A673 (cell line): ENCODE data around the gene CACHD1. TPM values are rescaled to one million over a fixed set of nuclear protein-coding genes. Genes with fewer than 3 reads are reported as not detected.

Source experiments
- BruUV-seq: library from RNA; stranded (reverse); fragments of 400-500 nt; replicated peaks from 2 replicates; lab custom pipeline; 2021; lab: Mats Ljungman, UMichigan
- CTCF ChIA-PET: fragments of 300-600 bp; sonication (Branson Sonifier 250); formaldehyde crosslinking; loops from one replicate; lab custom pipeline; 2022; ENCODE audit warnings: antibody characterized with exemption; lab: Charles Lee
- POLR2A ChIA-PET: fragments of 300-600 bp; sonication (Branson Sonifier 250); formaldehyde crosslinking; loops from one replicate; lab custom pipeline; 2022; ENCODE audit warnings: antibody characterized with exemption; ENCODE audit not compliant: low non-redundant PET; lab: Charles Lee
- DNase-seq: peaks from one replicate; pipeline ENCODE4 v3.0.0-alpha.2; 2015; ENCODE audit warnings: low spot score
- H3K27ac ChIP-seq: fragments of 200-600 bp; sonication (generic); 2 replicates; pipeline ENCODE4 v1.5.1; 2016; ENCODE audit warnings: mixed run types, low read depth, mild to moderate bottlenecking, mixed read lengths, antibody characterized with exemption, low read length; ENCODE audit not compliant: poor library complexity, severe bottlenecking
- H3K27me3 ChIP-seq: fragments of 200-600 bp; sonication (generic); replicated peaks from 2 replicates; pipeline ENCODE4 v1.6.1; 2017; ENCODE audit warnings: mixed run types, low read depth, mild to moderate bottlenecking, mixed read lengths, antibody characterized with exemption, low read length; ENCODE audit not compliant: insufficient read depth, poor library complexity
- H3K36me3 ChIP-seq: fragments of 200-600 bp; sonication (generic); 2 replicates; pipeline ENCODE4 v1.6.1; 2016; ENCODE audit warnings: mixed run types, mild to moderate bottlenecking, mixed read lengths, antibody characterized with exemption, low read length; ENCODE audit not compliant: insufficient read depth, poor library complexity, severe bottlenecking
- H3K4me1 ChIP-seq: fragments of 200-600 bp; sonication (generic); 2 replicates; pipeline ENCODE4 v1.6.1; 2017; ENCODE audit warnings: mixed run types, mild to moderate bottlenecking, mixed read lengths, antibody characterized with exemption, low read length; ENCODE audit not compliant: insufficient read depth, poor library complexity, severe bottlenecking
- H3K4me3 ChIP-seq: fragments of 200-600 bp; sonication (generic); 2 replicates; pipeline ENCODE4 v1.5.1; 2016; ENCODE audit warnings: low read depth, mixed run types, mild to moderate bottlenecking, mixed read lengths, low read length; ENCODE audit not compliant: poor library complexity, severe bottlenecking
- H3K9me3 ChIP-seq: fragments of 200-600 bp; sonication (generic); 2 replicates; pipeline ENCODE4 v1.6.1; 2016; ENCODE audit warnings: mixed run types, low read depth, mild to moderate bottlenecking, mixed read lengths, antibody characterized with exemption, low read length; ENCODE audit not compliant: poor library complexity, severe bottlenecking
- CTCF ChIP-seq: fragments of 300-800, 200-600 bp; sonication (generic); conservative IDR thresholded peaks from 2 replicates; pipeline ENCODE4 v1.5.1; 2017; ENCODE audit warnings: low read depth, mild to moderate bottlenecking, antibody characterized with exemption, low read length, moderate library complexity, mixed read lengths
- EZH2 ChIP-seq: fragments of 200-600 bp; sonication (generic); IDR thresholded peaks from 2 replicates; pipeline ENCODE4 v1.6.1; 2017; ENCODE audit warnings: borderline replicate concordance, low read depth, mild to moderate bottlenecking, mixed read lengths, antibody characterized with exemption, low read length; ENCODE audit not compliant: poor library complexity, severe bottlenecking
- intact Hi-C: fragments of 100-400 bp; cut with micrococcal nuclease; formaldehyde crosslinking; loops from one replicate; pipeline ENCODE4 v1.10.0; 2022; ENCODE audit not compliant: unreplicated experiment
- total RNA-seq: library from RNA; stranded (reverse); gene quantifications from 2 replicates; pipeline ENCODE4 v1.2.3, GENCODE V29; 2021

CACHD1 gene
- total RNA-seq, 1 experiment from 2014 or later, result 39.2 TPM

DNA sequence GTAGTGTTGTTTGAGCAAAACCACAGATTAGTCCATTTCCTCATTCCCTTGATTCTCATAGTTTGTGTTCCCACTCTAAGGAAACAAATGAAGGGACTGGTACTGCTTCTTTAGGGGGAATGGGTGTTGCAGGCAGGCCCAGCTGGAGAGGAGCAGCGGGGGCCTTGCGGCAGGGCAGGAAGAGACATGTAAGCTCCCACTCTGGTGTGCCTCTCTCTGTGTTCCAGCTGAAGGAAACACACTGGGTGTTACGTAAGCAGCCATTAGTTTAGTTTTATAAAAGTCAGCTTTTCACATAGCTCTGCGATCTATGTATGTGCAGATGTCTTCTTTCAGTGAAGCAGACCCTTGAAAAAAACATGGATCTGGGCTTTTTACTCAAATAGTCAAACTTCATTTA lies 99.5 kb downstream of the CACHD1 start:
- TF ChIP-seq CTCF (no peak), EZH2 (no peak)
- no TSS peak for BruUV-seq
- Histone ChIP-seq H3K4me3 (no peak overlapping the region), H3K27ac (no peak overlapping the region), H3K27me3 (no peaks in the 10 kb centered on the region), H3K9me3 (no peaks in the 10 kb centered on the region), H3K4me1 (peaks cover 43% of the 10 kb centered on the region), H3K36me3 (no peaks in the 10 kb centered on the region)
- ChIA-PET POLR2A (no interaction called here), CTCF (no interaction called here)
- intact Hi-C loops, result no loop called here
- no peak for DNase-seq

DNA sequence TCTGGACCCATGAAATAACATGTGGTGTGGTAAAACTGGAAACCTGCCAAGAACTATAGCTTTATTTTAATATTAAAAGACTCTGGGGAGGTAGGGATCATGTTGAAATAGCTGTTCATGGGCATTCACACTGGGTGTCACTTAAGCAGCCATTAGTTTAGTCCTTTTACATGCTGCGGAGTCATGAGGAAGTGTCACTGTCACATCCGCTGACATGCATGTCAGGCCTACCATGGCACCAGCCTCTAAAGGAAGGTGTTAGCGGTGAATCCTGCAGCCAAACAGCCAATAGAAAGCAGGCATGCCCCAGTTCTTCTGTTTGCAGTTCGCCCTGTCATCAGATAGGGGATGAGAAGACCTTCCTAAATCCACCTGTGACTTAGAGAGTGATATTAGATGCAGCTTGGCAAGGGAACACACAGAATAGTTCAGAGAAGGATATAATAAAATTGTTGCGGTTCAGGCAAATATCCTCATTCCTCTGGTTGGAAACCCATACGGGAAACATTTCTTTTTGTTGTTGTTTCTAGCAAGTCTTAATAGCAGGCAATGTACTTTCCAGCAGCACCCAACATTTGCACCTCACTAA lies 100.4 kb downstream of the CACHD1 start:
- ChIA-PET POLR2A (no interaction called here), CTCF (no interaction called here)
- Histone ChIP-seq H3K4me3 (no peak overlapping the region), H3K9me3 (no peaks in the 10 kb centered on the region), H3K27me3 (no peaks in the 10 kb centered on the region), H3K27ac (no peak overlapping the region), H3K36me3 (no peaks in the 10 kb centered on the region), H3K4me1 (peaks cover 39% of the 10 kb centered on the region)
- TF ChIP-seq CTCF (no peak), EZH2 (no peak)
- peak; percentile 29 for DNase-seq
- BruUV-seq, result no TSS peak
- intact Hi-C loops, result no loop called here

GRCh38 chr1:64572222-64572900 lies 102.4 kb downstream of the CACHD1 start:
- BruUV-seq, result no TSS peak
- no peak overlapping the region for H3K27ac ChIP-seq

More at GRCh38 chr1:64572222-64572900, 102.4 kb downstream of the CACHD1 start:
- CTCF ChIA-PET, result no interaction called here
- POLR2A ChIA-PET, result no interaction called here
- H3K4me1 ChIP-seq, result peaks cover 36% of the 10 kb centered on the region
- H3K4me3 ChIP-seq, result no peak overlapping the region
- TF ChIP-seq CTCF (no peak), EZH2 (no peak)
- no peaks in the 10 kb centered on the region for H3K9me3 ChIP-seq
- no peaks in the 10 kb centered on the region for H3K36me3 ChIP-seq
- intact Hi-C loops, result no loop called here
- DNase-seq, result no peak
- H3K27me3 ChIP-seq, result no peaks in the 10 kb centered on the region
